GM19395 (cell line): Measurements from ENCODE around the gene IL6R.
"Not testable (repeated sequence)": the region's sequence is repeated elsewhere in the genome, so short reads cannot be mapped to it uniquely, and the experiment has no call there.

Source experiments
- ATAC-seq: cut with Tn5 transposase; IDR thresholded peaks from one replicate; pipeline ENCODE4 v1.9.1; 2021; ENCODE audit warnings: mild to moderate bottlenecking, moderate library complexity; ENCODE audit not compliant: unreplicated experiment

Gene IL6R

DNA sequence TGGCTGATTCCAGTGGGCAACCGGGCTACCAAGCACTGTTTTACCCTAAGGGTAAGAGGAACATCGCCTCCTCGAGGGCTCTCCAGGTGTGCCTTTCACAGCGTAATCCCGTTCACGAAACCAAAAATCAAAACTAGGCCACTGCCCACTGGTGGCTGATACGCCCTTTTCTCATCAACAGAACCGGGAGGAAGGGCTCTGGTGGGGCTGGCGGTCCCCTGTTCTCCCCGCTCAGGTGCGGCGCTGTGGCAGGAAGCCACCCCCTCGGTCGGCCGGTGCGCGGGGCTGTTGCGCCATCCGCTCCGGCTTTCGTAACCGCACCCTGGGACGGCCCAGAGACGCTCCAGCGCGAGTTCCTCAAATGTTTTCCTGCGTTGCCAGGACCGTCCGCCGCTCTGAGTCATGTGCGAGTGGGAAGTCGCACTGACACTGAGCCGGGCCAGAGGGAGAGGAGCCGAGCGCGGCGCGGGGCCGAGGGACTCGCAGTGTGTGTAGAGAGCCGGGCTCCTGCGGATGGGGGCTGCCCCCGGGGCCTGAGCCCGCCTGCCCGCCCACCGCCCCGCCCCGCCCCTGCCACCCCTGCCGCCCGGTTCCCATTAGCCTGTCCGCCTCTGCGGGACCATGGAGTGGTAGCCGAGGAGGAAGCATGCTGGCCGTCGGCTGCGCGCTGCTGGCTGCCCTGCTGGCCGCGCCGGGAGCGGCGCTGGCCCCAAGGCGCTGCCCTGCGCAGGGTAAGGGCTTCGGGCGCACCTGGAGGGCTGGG is at the start of gene IL6R:
Gene IL6R, plus strand, starts transcription at position 360 of the 763 bp plus-strand sequence. Its CDS starts 287 bp downstream, at position 647.
- ATAC-seq, result peak; percentile 44

DNA sequence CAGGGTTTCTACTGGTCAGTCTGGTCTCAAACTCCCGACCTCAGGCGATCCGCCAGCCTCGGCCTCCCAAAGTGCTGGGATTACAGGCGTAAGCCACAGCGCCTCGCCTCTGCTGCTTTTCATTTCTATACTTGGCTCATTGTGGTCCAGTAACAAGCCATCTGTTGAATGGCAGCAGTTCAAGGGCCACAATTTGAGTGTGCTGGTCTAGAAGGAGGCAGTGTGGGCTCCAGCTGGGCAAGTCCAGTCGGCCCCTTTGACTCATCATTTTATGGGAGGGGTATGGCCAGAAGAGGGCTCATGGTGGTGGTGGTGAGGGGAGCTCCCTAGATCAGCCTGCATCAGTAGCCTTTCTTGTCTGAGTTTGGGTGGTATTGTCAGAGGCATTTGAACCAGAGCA is 46.6 kb upstream of the IL6R start:
- ATAC-seq, result no peak

DNA sequence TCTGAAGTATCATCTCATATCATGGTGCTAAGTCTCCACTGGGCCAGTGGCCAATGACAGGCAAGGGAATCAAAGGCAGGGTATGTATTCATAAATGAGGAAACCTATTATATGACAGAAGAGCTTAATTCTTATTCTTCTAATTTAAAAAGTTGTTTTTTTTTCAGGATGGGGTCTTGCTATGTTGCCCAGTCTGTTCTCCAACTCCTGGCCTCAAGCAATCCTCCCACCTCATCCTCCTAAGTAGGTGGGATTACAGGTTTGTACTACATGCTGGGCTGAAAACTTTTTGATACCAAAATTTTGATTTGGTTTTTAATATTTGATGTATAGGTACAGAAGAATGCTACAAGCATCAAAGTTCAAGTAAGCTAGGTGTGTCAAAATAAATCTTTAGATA is 44.9 kb upstream of the IL6R start:
- ATAC-seq, result no peak

DNA sequence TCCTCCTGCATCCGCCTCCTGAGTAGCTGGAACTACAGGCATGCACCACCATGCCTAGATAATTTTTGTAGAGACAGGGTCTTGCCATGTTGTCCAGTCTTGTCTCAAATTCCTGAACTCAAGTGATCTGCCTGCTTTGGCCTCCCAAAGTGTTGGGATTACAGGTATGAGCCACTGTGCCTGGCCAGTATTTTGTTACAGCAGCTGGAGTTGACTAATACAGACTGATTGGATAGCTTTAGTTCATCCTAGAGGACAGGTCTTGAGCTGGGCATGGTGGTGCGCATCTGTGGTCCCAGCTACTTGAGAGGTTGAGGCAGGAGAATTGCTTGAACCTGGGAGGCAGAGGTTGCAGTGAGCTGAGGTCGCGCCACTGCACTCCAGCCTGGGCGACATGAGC is 44.3 kb upstream of the IL6R start:
- not testable (repeated sequence) for ATAC-seq

- ATAC-seq, result no peak
Measured at GRCh38 chr1:154361357-154361756, 43.8 kb upstream of the IL6R start.

- ATAC-seq, result no peak
Measured at GRCh38 chr1:154371436-154371835, 33.7 kb upstream of the IL6R start.

DNA sequence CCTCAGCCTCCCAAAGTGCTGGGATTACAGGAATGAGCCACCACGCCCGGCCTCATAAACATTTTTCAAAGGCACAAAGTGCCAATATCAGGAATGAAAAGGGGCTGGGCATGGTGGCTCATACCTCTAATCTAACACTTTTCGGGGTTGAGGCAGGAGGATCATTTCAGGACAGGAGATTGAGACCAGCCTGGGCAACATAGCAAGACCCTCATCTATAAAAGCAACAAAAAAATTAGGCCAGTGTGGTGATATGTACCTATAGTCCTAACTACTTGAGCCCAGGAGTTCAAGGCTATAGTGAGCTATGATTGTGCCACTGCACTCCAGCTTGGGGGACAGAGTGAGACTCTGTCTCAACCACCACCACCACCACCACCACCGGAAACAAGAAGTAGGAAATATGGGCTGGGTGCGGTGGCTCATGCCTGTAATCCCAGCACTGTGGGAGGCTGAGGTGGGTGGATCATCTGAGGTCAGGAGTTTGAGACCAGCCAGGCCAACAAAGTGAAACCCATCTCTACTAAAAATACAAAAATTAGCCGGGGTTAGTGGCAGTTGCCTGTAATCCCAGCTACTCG is 31.3 kb upstream of the IL6R start:
- ATAC-seq, result not testable (repeated sequence)

DNA sequence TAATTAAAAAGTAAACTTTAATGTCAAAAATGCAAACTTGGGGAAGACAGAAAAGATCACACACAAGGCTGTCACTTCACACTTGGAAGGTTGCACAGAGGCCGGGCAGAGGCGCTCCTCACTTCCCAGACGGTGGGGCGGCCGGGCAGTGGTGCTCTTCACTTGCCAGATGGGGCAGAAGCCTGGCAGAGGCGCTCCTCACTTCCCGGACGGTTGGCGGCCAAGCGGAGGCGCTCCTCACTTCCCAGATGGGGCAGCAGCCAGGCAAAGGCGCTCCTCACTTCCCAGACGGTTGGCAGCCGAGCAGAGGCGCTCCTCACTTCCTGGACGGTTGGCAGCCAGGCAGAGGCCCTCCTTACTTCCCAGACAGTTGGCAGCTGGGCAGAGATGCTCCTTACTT is 25.8 kb upstream of the IL6R start:
- no peak for ATAC-seq

DNA sequence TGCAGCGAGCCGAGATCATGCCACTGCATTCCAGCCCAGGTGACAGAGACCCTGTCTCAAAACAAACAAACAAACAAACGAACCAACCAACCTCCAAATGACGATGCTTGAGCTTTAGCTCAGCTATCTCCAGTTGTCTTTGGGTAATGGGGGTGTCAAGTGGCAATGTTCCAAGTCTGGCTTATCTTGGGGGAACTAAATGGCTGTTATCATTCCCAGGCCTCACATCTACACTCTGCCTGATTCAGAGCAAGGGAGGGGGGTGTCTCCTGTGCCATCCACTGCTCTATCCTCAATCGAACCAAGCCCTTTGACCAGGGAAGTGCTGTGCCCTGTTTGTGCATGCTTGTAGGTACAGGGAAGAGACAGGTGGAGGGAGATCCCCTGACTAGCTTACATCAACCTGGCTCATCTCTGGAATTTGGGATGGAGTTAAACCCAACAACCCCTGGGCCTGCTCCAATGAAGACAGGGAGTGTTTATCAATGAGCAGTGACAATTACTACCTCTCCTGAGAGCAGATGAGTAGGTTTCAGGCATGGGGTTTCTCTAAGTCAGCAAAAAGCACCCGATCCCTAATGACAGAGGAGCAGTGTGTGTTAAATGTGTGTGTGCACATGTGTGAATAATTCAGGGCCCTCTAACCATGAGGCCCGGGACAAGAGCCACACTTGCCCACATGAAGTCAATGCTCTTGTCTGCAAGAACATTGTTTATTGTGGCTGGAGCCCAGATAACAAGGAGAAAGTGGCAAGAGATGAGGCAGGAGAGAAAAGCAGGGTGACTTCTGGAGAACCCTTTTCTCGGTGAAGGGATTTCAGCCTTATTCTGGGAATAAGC is 20.3 kb upstream of the IL6R start:
- no peak for ATAC-seq

GRCh38 chr1:154386643-154387352 is 18.3 kb upstream of the IL6R start:
- peak; percentile 72 for ATAC-seq

DNA sequence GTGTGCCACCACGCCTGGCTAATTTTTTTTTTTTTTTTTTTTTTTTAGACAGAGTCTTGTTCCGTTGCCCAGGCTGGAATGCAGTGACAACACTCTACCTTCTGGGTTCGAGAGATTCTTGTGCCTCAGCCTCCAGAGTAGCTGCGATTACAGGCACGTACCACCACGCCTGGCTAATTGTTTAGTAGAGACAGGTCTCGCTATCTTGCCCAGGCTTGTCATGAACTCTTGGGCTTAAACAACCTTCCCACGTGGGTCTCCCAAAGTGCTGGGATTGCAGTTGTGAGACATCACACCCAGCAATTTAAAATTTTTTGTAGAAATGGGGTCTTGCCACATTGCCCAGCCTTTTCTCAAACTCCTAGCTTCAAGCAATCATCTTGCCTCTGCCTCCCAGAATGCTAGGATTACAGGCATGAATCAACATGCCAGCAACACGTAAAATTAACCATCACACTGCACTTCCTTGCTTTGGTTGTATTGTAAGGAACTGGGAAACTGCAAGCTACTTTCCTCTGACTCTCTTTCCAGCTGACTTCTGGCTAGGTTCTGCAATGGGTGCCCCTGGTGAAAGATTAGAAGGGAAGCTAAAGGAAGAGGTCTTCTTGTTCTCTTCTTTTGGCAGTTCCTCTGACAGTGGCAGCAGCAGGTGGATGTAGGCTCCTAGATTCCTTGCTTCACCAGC is 13.9 kb upstream of the IL6R start:
- no peak for ATAC-seq

DNA sequence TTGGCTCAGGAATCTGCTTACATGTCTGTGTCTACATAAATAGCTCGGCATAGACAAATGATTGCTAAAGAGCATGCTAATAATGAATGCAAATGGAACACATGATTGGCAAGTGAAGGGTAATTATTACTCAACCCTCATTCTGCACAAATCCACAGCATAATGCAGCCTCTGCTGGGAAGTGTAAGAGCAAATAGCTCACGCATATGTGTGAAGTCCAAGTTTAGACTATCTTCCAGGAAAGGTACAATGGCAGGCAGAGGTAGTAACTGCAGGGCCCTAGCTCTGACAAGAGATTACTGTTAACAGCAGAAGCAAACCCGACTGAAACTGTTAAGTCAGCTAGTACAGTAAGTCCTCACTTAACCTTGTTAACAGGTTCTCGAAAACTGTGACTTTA is 7.0 kb upstream of the IL6R start:
- no peak for ATAC-seq

DNA sequence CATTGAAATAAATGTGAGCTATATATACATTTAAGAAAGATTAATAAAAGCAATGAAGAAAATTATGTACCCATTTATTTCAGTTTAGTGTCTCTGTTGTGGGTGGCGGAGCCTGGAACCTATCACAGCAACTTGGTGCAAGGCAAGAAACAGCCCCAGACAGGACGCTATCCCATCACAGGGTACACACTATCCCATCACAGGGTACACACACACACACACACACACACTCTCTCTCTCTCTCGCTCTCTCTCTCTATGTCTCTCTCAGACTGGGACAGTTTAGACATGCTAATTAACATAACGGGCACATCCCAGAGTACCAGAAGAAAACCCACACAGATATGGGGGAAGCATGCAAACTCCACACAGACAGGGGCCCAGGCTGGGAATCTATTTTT is 6.5 kb upstream of the IL6R start:
- no peak for ATAC-seq

GRCh38 chr1:154400381-154400801 is 4.8 kb upstream of the IL6R start:
- no peak for ATAC-seq

- ATAC-seq, result no peak
Measured at GRCh38 chr1:154402409-154402921, 2.7 kb upstream of the IL6R start.

GRCh38 chr1:154403261-154403943 is 1.7 kb upstream of the IL6R start:
- ATAC-seq, result no peak

DNA sequence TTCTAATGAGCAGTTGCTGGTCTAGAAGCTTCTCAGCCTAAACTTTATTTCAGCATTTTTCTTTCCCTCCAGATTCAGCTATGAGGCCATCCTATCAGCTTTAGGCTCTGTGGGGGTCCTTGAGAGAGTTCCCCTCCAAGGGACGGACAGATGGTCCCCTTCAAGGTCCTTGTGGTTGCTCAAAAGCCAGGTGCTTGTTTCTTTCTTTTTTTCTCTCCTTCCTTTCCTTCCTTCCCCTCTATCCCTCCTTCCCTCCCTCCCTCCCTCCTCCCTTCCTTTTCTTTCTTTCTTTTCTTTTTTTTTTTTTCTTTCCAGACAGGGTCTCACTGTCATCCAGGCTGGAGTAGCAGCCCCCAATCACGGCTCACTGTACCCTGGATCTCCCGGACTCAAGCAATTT is 1.2 kb upstream of the IL6R start:
- no peak for ATAC-seq

GRCh38 chr1:154404511-154404931 is 622 bp upstream of the IL6R start:
- peak; percentile 12 for ATAC-seq

- ATAC-seq, result peak; percentile 4
Measured at GRCh38 chr1:154405747-154406571, 816 bp downstream of the IL6R start.
